Panc1 (cell line): ENCODE results near the gene NEIL3.

ENCODE experiments used
- POLR2AphosphoS5 ChIP-seq: IDR thresholded peaks from 2 replicates; pipeline ENCODE4 v1.6.1; 2012; ENCODE audit warnings: mild to moderate bottlenecking, low read depth, low read length, moderate library complexity
- TF ChIP-seq, protein P1 (sequence below): fragments of 450-650 bp; IDR thresholded peaks from 2 replicates; pipeline ENCODE4 v1.5.1; 2017; ENCODE audit warnings: mild to moderate bottlenecking

DNA sequence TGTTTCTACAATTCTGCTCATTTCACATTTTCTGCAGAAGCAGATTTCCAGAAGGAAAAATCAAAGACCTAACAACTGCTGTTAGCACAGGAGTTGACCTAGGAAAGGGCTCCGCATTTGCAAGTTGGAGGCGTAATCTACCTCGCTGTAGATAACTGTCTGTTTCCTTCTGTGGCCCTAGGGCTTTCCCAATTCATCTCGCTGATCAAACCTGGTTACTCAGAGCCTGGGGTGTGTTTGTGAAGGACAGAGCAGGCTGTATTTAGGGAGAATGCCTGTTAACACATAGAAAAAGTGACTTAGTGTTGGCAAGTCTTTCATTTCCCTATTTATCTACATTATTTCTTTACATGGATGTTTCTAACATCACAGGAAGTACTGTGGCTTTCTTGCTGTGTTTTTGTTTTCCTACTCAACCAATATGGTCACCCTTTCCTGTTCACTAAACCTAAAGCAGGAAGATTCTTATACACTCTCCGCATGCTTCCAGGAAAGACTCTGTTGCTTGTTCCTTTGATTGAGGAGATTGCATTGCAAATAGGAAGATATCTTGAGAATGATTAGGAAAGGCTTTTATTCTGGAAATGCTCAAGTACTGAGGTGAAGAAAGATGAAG is 92.1 kb downstream of the NEIL3 start:
- TF ChIP-seq, protein P1, sequence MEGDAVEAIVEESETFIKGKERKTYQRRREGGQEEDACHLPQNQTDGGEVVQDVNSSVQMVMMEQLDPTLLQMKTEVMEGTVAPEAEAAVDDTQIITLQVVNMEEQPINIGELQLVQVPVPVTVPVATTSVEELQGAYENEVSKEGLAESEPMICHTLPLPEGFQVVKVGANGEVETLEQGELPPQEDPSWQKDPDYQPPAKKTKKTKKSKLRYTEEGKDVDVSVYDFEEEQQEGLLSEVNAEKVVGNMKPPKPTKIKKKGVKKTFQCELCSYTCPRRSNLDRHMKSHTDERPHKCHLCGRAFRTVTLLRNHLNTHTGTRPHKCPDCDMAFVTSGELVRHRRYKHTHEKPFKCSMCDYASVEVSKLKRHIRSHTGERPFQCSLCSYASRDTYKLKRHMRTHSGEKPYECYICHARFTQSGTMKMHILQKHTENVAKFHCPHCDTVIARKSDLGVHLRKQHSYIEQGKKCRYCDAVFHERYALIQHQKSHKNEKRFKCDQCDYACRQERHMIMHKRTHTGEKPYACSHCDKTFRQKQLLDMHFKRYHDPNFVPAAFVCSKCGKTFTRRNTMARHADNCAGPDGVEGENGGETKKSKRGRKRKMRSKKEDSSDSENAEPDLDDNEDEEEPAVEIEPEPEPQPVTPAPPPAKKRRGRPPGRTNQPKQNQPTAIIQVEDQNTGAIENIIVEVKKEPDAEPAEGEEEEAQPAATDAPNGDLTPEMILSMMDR = no peak
- no peak for TF ChIP-seq POLR2AphosphoS5
